NB4 (cell line): ENCODE results near the gene PDZD2.

Source experiments
- DNase-seq: peaks from one replicate; pipeline ENCODE4 v3.0.0; 2010; ENCODE audit warnings: low read depth
- H3K4me3 ChIP-seq: one replicate; pipeline ENCODE4 v1.5.1; 2011; ENCODE audit warnings: mild to moderate bottlenecking, low read depth, low read length, moderate library complexity
- MYC ChIP-seq: IDR thresholded peaks from 2 replicates; pipeline ENCODE4 v1.6.1; 2011; ENCODE audit warnings: low read depth, low read length
- POLR2A ChIP-seq: IDR thresholded peaks from 2 replicates; pipeline ENCODE4 v1.6.1; 2011; ENCODE audit warnings: mild to moderate bottlenecking; ENCODE audit not compliant: insufficient read length; ENCODE audit errors: extremely low read depth
- TF ChIP-seq, protein P1 (sequence below): IDR thresholded peaks from 2 replicates; pipeline ENCODE4 v1.6.1; 2011; ENCODE audit warnings: low read depth, low read length
- TF ChIP-seq, protein P2 (sequence below): IDR thresholded peaks from one replicate; pipeline ENCODE4 v1.5.1; 2012; ENCODE audit warnings: low read depth, low read length

PDZD2 gene

GRCh38 chr5:31630931-31631330 is 8.0 kb upstream of the PDZD2 start:
- no peak overlapping the region for H3K4me3 ChIP-seq
- TF ChIP-seq POLR2A (no peak), MYC (no peak)
- TF ChIP-seq, protein P1, sequence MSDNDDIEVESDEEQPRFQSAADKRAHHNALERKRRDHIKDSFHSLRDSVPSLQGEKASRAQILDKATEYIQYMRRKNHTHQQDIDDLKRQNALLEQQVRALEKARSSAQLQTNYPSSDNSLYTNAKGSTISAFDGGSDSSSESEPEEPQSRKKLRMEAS = no peak
- TF ChIP-seq, protein P2, sequence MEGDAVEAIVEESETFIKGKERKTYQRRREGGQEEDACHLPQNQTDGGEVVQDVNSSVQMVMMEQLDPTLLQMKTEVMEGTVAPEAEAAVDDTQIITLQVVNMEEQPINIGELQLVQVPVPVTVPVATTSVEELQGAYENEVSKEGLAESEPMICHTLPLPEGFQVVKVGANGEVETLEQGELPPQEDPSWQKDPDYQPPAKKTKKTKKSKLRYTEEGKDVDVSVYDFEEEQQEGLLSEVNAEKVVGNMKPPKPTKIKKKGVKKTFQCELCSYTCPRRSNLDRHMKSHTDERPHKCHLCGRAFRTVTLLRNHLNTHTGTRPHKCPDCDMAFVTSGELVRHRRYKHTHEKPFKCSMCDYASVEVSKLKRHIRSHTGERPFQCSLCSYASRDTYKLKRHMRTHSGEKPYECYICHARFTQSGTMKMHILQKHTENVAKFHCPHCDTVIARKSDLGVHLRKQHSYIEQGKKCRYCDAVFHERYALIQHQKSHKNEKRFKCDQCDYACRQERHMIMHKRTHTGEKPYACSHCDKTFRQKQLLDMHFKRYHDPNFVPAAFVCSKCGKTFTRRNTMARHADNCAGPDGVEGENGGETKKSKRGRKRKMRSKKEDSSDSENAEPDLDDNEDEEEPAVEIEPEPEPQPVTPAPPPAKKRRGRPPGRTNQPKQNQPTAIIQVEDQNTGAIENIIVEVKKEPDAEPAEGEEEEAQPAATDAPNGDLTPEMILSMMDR = no peak
- DNase-seq = no peak

- H3K4me3 ChIP-seq = no peak overlapping the region
- TF ChIP-seq, protein P2 = no peak
- no peak for TF ChIP-seq POLR2A
- TF ChIP-seq, protein P1 = no peak
- TF ChIP-seq MYC = no peak
- DNase-seq = no peak
Observed at GRCh38 chr5:31632460-31632859, 6.5 kb upstream of the PDZD2 start.

- no peak overlapping the region for H3K4me3 ChIP-seq
- no peak for TF ChIP-seq POLR2A
- TF ChIP-seq, protein P2 = no peak
- TF ChIP-seq, protein P1 = no peak
- no peak for TF ChIP-seq MYC
- no peak for DNase-seq
Observed at GRCh38 chr5:31635446-31635845, 3.5 kb upstream of the PDZD2 start.

- H3K4me3 ChIP-seq = no peak overlapping the region
- no peak for DNase-seq
- TF ChIP-seq, protein P1 = no peak
- TF ChIP-seq, protein P2 = no peak
- TF ChIP-seq POLR2A = no peak
- TF ChIP-seq MYC = no peak
Observed at GRCh38 chr5:31637851-31638250, 1.1 kb upstream of the PDZD2 start.

- H3K4me3 ChIP-seq = peak overlapping the region; percentile 44
- no peak for DNase-seq
- TF ChIP-seq MYC = no peak
- TF ChIP-seq, protein P2 = no peak
- TF ChIP-seq, protein P1 = no peak
Observed at GRCh38 chr5:31638345-31638744, 586 bp upstream of the PDZD2 start.
